ENCODE measurements around the gene UBN1.

Gene UBN1

DNA sequence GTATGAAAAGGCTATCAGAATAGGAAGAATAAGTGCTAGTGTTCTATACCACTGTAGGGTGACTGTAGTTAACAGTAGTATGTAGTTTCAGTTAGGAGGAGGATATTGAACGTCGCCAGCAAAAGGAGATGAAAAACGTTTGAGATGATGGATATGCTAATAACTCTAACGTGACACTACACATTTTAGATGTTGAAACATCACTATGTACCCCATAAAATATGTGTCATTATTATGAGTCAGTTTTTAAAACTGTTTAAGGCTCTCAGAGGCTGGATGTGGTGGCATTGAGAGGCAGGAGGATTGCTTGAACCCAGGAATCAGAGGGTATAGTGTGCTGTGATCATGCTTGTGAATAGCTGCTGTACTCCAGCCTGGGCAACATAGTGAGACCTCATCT lies 31.8 kb downstream of the UBN1 start:
- Mint-ChIP-seq H3K27ac (no peak overlapping the region), H3K4me1 (ENCODE audit: low read depth) (no peaks in the 10 kb centered on the region), H3K4me3 (no peak overlapping the region), H3K27me3 (ENCODE audit: low read depth) (no peaks in the 10 kb centered on the region), H3K36me3 (ENCODE audit: low read depth) (peaks cover 43% of the 10 kb centered on the region), H3K9me3 (no peaks in the 10 kb centered on the region)
- DNase-seq (ENCODE audit: low spot score) = no peak

DNA sequence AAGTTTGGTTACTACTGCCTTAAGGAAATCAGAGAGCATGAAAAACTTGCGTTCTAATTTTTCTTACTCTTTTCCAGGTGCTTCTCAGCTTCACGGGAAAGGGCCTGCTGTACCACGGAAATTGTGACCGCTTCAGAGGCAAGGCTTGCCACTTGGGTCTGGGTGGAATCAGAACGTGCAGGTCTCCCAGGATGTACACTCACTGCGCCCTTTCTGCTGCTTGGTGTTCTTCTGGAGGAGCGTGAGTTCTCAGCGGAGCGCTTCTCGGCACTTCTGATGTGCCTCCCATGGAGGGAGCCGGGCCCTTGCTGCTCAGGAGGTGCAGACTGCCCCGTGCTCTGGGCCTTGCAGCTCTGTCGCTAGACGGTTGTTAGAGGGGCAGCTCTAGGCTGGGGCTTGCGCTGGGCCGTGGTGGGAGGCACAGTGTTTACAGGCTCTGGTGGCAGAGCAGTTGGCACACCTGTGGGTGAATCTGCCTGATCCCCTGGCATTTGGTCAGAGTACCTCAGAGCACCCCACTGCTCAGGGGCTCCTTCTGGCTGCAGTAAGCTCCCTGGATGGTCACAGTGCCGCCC lies 32.8 kb downstream of the UBN1 start:
- Mint-ChIP-seq H3K9me3 (no peaks in the 10 kb centered on the region), H3K36me3 (ENCODE audit: low read depth) (peaks cover 45% of the 10 kb centered on the region), H3K27ac (no peak overlapping the region), H3K4me1 (ENCODE audit: low read depth) (no peaks in the 10 kb centered on the region), H3K27me3 (ENCODE audit: low read depth) (no peaks in the 10 kb centered on the region), H3K4me3 (no peak overlapping the region)
- no peak for DNase-seq (ENCODE audit: low spot score)

DNA sequence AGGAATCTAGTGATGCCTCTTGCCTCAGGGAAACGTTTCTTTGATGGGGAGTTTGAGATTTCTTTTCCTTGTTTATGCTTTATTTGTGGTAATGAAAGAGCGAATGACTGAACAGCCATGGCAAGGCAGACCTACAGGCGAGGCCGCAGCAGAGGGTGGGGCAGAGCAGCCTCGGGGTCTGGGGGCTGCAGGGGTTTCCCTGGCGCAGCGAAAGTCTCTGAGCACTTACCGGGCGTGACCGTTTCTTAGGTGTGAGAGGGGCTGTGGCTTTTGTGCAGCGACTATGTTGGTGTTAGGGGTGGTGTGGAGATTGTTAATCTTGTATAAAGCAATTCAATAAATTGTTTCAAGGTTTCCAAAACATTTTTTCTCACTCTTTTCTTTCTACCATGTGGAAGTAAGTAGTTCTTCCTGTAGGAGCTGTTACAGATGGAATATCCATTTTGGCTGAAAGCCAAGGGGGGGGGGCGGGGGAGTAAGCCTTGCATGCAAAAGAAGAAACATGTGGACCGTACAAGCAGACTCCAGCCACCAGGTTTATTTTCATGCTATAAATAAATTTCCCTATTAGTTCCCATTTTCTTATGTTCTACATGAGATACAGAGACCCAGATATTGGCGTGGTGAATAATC lies 34.8 kb downstream of the UBN1 start:
- H3K4me1 Mint-ChIP-seq (ENCODE audit: low read depth) = peaks cover 8% of the 10 kb centered on the region
- H3K27ac Mint-ChIP-seq = no peak overlapping the region
- no peak for DNase-seq (ENCODE audit: low spot score)
- no peaks in the 10 kb centered on the region for H3K9me3 Mint-ChIP-seq
- H3K4me3 Mint-ChIP-seq = no peak overlapping the region
- no peaks in the 10 kb centered on the region for H3K27me3 Mint-ChIP-seq (ENCODE audit: low read depth)
- peaks cover 44% of the 10 kb centered on the region for H3K36me3 Mint-ChIP-seq (ENCODE audit: low read depth)

DNA sequence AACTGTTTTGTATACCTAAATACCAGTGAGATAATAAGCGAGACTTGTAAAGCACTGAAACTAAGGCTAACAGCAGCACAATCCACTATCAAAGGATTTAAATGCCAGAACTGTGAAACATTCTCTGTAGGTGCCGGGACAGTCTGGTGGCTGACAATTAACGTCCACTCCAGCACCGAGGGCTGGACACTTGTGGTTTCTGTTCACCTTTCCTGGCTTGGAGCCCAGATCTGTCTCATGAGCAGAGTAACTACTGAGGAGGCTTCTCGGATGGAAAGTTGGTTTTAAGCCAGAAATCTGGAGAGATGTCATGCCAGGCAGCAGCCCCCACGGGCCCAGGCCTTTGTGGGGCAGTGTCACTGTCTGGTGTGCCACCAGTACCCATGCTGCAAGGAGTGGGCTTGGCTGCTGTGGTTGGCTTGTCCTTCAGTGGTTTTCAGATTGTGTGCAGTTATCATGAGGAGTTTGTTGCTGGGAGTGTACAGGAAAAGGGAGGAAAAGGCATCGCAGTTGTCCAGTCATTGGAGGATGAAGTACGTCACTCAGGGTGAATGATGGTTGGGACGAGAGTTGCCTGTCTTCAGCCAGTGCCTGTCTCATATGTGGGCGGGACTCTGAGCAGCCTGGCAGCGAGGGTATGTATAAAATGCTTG lies 35.5 kb downstream of the UBN1 start:
- peaks cover 8% of the 10 kb centered on the region for H3K4me1 Mint-ChIP-seq (ENCODE audit: low read depth)
- H3K27me3 Mint-ChIP-seq (ENCODE audit: low read depth) = no peaks in the 10 kb centered on the region
- H3K9me3 Mint-ChIP-seq = no peaks in the 10 kb centered on the region
- no peak overlapping the region for H3K27ac Mint-ChIP-seq
- DNase-seq (ENCODE audit: low spot score) = no peak
- H3K36me3 Mint-ChIP-seq (ENCODE audit: low read depth) = peaks cover 41% of the 10 kb centered on the region
- H3K4me3 Mint-ChIP-seq = no peak overlapping the region

DNA sequence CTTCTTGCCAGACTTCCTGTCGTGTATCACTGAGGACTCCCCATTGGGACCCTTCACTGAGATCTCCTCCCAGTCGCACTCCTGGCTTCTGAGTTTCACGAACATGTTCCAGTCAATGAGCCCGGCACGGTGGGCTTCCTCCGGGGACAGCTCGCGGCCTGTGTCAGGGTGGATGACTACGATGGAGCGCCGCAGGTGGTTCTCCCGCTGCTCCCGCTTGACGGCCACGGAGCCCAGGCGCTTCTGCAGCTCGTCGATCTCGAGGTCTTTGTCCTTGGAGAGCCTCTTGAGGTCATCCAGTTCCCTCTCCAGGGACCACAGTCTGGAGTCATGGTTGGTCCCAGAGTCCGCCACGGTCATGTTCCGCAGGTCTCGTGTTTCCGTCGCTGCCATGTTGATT lies 36.2 kb downstream of the UBN1 start:
- H3K27ac Mint-ChIP-seq = no peak overlapping the region
- peaks cover 8% of the 10 kb centered on the region for H3K4me1 Mint-ChIP-seq (ENCODE audit: low read depth)

GRCh38 chr16:4884209-4884608 lies 36.9 kb downstream of the UBN1 start:
- no peak for DNase-seq (ENCODE audit: low spot score)
- H3K4me3 Mint-ChIP-seq = no peak overlapping the region
- H3K27me3 Mint-ChIP-seq (ENCODE audit: low read depth) = no peaks in the 10 kb centered on the region
- no peak overlapping the region for H3K27ac Mint-ChIP-seq
- no peaks in the 10 kb centered on the region for H3K9me3 Mint-ChIP-seq
- peaks cover 8% of the 10 kb centered on the region for H3K4me1 Mint-ChIP-seq (ENCODE audit: low read depth)
- H3K36me3 Mint-ChIP-seq (ENCODE audit: low read depth) = peaks cover 34% of the 10 kb centered on the region

More for the DNA sequence above, 36.2 kb downstream of the UBN1 start:
- Mint-ChIP-seq H3K27me3 (ENCODE audit: low read depth) (no peaks in the 10 kb centered on the region), H3K9me3 (no peaks in the 10 kb centered on the region), H3K36me3 (ENCODE audit: low read depth) (peaks cover 37% of the 10 kb centered on the region), H3K4me3 (no peak overlapping the region)
- no peak for DNase-seq (ENCODE audit: low spot score)

DNA sequence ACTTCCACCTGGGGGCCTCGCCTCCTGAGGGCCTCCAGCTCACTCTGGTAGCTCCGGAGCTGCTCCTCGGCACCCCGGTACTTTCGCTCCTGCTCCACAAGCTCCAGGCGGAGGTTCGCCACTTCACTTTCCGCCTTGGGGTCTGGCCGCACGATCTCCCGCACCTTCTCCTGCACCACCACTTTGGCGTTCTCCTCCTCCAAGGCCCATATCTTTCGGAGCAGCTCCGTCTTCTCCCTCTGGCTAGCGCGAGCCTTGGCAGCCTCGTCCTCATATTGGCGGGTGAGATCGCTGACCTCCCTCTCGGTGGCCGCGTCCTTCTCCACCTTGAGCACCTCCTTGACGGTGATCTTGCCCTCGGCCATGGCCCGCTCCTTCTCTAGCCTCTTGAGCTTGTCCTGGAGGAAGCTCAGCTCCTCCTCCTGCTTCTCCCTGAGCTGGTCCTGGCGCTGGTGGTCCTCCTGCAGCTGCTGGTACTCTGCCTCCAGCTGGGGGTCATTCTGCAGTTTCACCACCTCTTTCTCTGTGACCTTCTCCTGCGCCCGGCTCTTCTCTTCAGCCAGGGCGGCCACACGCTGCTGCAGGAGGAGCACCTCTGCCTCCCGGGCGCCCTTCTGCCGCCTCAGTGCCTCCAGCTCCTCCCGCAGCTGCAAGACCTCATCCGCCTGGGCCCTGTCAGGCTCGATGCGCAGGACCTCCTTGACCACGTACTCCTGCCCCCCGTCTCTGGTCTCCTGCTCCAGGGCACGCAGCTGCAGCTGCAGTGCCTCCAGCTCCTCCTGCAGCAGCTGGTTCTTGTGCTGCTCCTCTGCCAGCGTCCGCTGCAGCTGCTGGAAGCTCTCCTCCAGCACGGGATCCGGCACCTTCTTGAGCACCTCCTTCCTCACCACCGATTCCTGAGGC lies 37.9 kb downstream of the UBN1 start:
- H3K27ac Mint-ChIP-seq = peak overlapping the region; percentile 53
- H3K4me3 Mint-ChIP-seq = no peak overlapping the region
- H3K4me1 Mint-ChIP-seq (ENCODE audit: low read depth) = peaks cover 8% of the 10 kb centered on the region
- no peaks in the 10 kb centered on the region for H3K27me3 Mint-ChIP-seq (ENCODE audit: low read depth)
- DNase-seq (ENCODE audit: low spot score) = no peak
- H3K9me3 Mint-ChIP-seq = no peaks in the 10 kb centered on the region
- peaks cover 31% of the 10 kb centered on the region for H3K36me3 Mint-ChIP-seq (ENCODE audit: low read depth)

DNA sequence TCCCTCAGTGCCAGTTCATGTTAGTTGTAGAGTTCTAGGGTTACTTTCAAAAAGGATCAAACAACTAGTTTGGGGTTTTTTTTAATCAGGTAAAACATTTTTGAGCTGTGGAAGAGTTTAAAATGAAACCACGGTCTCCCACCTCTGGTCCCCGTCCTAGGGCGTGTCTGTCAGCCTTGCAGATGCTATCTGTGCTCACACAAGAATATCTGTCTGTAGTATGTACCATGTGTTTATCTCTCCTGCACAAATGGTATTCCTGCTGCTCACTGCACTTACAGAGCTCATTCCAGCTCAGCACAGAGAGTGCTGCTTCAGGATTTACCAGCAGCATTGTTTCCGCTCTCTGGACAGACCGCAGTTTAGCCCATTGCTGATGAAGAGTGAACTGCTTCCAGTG lies 38.9 kb downstream of the UBN1 start:
- Mint-ChIP-seq H3K27ac (peak overlapping the region; percentile 53), H3K4me3 (peak overlapping the region; percentile 24), H3K27me3 (ENCODE audit: low read depth) (no peaks in the 10 kb centered on the region), H3K4me1 (ENCODE audit: low read depth) (peaks cover 8% of the 10 kb centered on the region), H3K36me3 (ENCODE audit: low read depth) (peaks cover 25% of the 10 kb centered on the region), H3K9me3 (no peaks in the 10 kb centered on the region)
- DNase-seq (ENCODE audit: low spot score) = no peak

DNA sequence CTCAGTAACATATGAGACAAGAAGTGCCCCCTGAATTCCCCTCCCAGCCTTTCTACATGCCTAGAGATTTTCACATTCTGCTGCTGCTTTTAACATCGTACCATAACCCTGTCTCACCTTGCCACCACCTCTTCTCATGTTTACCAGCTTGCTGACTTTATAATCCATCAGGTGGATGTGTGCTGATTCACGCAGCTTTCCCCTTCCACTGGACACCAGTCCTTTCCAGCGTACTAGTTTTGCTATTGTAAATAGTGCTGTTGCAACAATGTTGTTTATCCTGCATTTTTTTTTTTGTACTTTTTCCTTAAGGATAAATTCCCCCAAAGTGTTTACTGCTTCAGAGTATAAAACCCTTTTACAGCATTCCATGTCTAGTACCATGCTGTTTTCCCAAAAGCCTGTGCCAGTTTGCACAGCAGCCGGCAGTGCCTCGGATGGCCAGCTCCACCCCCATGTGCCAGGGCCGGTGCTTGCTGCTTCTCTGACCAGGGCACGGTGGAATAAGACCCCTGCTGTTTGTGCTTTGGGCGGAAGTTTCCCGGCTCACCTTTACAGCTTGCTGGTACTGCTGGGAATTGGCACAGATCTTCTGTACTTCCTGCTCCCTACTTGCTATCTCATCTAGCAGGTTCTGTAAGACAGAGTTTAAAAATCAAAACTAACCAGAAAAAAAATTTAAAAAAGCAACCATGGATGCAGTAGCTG lies 41.3 kb downstream of the UBN1 start:
- Mint-ChIP-seq H3K4me3 (no peak overlapping the region), H3K36me3 (ENCODE audit: low read depth) (peaks cover 20% of the 10 kb centered on the region), H3K27me3 (ENCODE audit: low read depth) (no peaks in the 10 kb centered on the region), H3K4me1 (ENCODE audit: low read depth) (peaks cover 8% of the 10 kb centered on the region), H3K9me3 (no peaks in the 10 kb centered on the region), H3K27ac (peak overlapping the region; percentile 15)
- no peak for DNase-seq (ENCODE audit: low spot score)

DNA sequence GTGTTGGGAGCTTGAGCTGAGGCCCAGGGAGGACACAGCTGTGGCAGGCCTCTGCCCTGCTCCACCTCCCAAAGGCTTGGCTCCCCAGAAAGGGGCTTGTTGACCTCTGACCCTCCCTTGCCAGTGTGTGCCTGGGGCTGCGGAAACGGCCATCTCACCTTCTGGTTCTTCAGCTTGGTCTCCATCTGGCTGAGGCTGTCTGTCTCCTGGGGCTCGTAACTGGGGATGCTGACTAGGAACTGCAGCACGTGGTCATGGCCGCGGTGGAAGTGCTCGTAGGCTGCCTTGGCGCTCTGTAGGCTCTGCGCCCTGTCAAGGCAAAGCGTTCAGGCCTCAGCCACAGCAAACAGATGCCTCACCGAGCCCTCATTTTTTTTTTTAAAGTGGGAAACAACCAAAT lies 42.7 kb downstream of the UBN1 start:
- Mint-ChIP-seq H3K36me3 (ENCODE audit: low read depth) (peaks cover 10% of the 10 kb centered on the region), H3K9me3 (no peaks in the 10 kb centered on the region), H3K27me3 (ENCODE audit: low read depth) (no peaks in the 10 kb centered on the region), H3K27ac (no peak overlapping the region), H3K4me3 (no peak overlapping the region), H3K4me1 (ENCODE audit: low read depth) (peaks cover 8% of the 10 kb centered on the region)
- DNase-seq (ENCODE audit: low spot score) = no peak

DNA sequence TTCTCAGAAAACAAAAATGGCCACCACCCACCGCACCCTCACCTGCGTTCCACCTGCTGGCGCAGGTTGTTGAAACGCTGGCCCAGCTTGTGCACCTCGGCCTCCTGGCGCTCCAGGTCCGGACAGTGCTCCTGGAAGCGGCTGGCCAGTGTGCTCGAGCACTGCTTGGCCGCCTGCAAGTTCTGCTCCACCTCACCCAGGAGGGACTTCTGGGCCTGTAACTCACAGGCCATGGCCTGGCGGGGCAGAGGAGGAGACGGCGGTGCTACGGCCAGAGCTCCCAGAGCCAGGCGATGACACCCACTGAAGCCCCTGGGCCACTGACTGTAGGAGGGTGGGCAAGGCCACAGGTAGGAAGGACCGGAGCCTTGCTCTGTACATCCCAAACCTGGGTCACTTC lies 43.4 kb downstream of the UBN1 start:
- Mint-ChIP-seq H3K36me3 (ENCODE audit: low read depth) (peaks cover 5% of the 10 kb centered on the region), H3K9me3 (no peaks in the 10 kb centered on the region), H3K4me3 (no peak overlapping the region), H3K4me1 (ENCODE audit: low read depth) (peaks cover 7% of the 10 kb centered on the region), H3K27ac (no peak overlapping the region), H3K27me3 (ENCODE audit: low read depth) (no peaks in the 10 kb centered on the region)
- DNase-seq (ENCODE audit: low spot score) = no peak

GRCh38 chr16:4891097-4891885 lies 44.0 kb downstream of the UBN1 start:
- H3K4me3 Mint-ChIP-seq = no peak overlapping the region
- H3K9me3 Mint-ChIP-seq = no peaks in the 10 kb centered on the region
- no peaks in the 10 kb centered on the region for H3K27me3 Mint-ChIP-seq (ENCODE audit: low read depth)
- peaks cover under 1% of the 10 kb centered on the region for H3K4me1 Mint-ChIP-seq (ENCODE audit: low read depth)
- H3K36me3 Mint-ChIP-seq (ENCODE audit: low read depth) = peaks cover 2% of the 10 kb centered on the region
- H3K27ac Mint-ChIP-seq = no peak overlapping the region
- no peak for DNase-seq (ENCODE audit: low spot score)

- H3K27ac Mint-ChIP-seq = no peak overlapping the region
- no peak overlapping the region for H3K4me3 Mint-ChIP-seq
- no peaks in the 10 kb centered on the region for H3K27me3 Mint-ChIP-seq (ENCODE audit: low read depth)
- peaks cover 2% of the 10 kb centered on the region for H3K36me3 Mint-ChIP-seq (ENCODE audit: low read depth)
- no peaks in the 10 kb centered on the region for H3K9me3 Mint-ChIP-seq
- no peaks in the 10 kb centered on the region for H3K4me1 Mint-ChIP-seq (ENCODE audit: low read depth)
- DNase-seq (ENCODE audit: low spot score) = no peak
Observed at GRCh38 chr16:4891886-4892216, 44.6 kb downstream of the UBN1 start.

Data from T-helper 2 cell treated with Interferon-gamma antibody and Interleukin-4, amounts not matched to agents 5 μg/mL and 100 μg/mL, for 36 hours (primary cell).